Breast epithelium (tissue), 3 donors: ENCODE data around the gene CCDC170.

Source experiments
- CTCF ChIP-seq, 3 donors: fragments of 450-650 bp; IDR thresholded peaks; one replicate each; pipeline ENCODE4 v1.5.1; 2016 to 2017; ENCODE audit warnings: antibody characterized with exemption in 3 of 3, mild to moderate bottlenecking in 3 of 3, moderate library complexity in 3 of 3
- POLR2A ChIP-seq: fragments of 450-650 bp; IDR thresholded peaks from one replicate; pipeline ENCODE4 v1.6.1; 2016; ENCODE audit warnings: antibody characterized with exemption, mild to moderate bottlenecking, moderate library complexity
- POLR2AphosphoS5 ChIP-seq, 3 donors: sonication (generic); formaldehyde crosslinking; IDR thresholded peaks; one replicate each; pipeline ENCODE4 v1.6.1; 2017; ENCODE audit warnings: antibody characterized with exemption in 3 of 3

- no peak for TF ChIP-seq CTCF (IDR thresholded peaks at IDR 0.05)
- no peak for TF ChIP-seq POLR2AphosphoS5 (IDR thresholded peaks at IDR 0.05)
- TF ChIP-seq POLR2A: no peak
Measured at GRCh38 chr6:151617539-151617938, 123.7 kb downstream of the CCDC170 start.
